H1 (cell line): ENCODE data around the gene ASIC1. TPM values are rescaled to one million over a fixed set of nuclear protein-coding genes. Genes with fewer than 3 reads are reported as not detected.

Source experiments
- ASH2L ChIP-seq: fragments of 200-600, 300-600 bp; sonication (generic); IDR thresholded peaks from one replicate; pipeline ENCODE4 v1.7.1; 2017; ENCODE audit warnings: low read length
- BRCA1 ChIP-seq: IDR thresholded peaks from 2 replicates; pipeline ENCODE4 v1.6.1; 2012; ENCODE audit warnings: low read depth, low read length, improper control_type of control experiment
- CREB1 ChIP-seq: IDR thresholded peaks from 2 replicates; pipeline ENCODE4 v1.6.1; 2012; ENCODE audit warnings: inconsistent platforms
- EP300 ChIP-seq, 2 experiments: IDR thresholded peaks; 1 replicate in 1 of 2; 2 replicates in 1 of 2; pipeline ENCODE4 v1.6.1; 2011 to 2012; ENCODE audit warnings: low read depth in 2 of 2, low read length in 2 of 2, mild to moderate bottlenecking in 2 of 2, borderline replicate concordance in 1 of 2, inconsistent platforms in 1 of 2, moderate library complexity in 1 of 2
- FOSL1 ChIP-seq: IDR thresholded peaks from 2 replicates; pipeline ENCODE4 v1.6.1; 2011; ENCODE audit warnings: mild to moderate bottlenecking, low read depth, low read length, moderate library complexity; ENCODE audit not compliant: insufficient read depth
- HDAC2 ChIP-seq, 2 experiments: fragments of 300-600 bp in 1 of 2; sonication (generic) in 1 of 2; IDR thresholded peaks; 2 replicates each; pipeline ENCODE4 v1.6.1; 2011 to 2012; ENCODE audit warnings: low read depth in 2 of 2, low read length in 2 of 2, mild to moderate bottlenecking in 2 of 2, moderate library complexity in 2 of 2, borderline replicate concordance in 1 of 2, inconsistent platforms in 1 of 2
- JUN ChIP-seq: IDR thresholded peaks from 2 replicates; pipeline ENCODE4 v1.6.1; 2011; ENCODE audit warnings: low read depth, mild to moderate bottlenecking, improper control_type of control experiment, low read length
- KDM4A ChIP-seq: IDR thresholded peaks from one replicate; pipeline ENCODE4 v1.7.1; 2012; ENCODE audit warnings: low read depth, mild to moderate bottlenecking, moderate library complexity, low read length, inconsistent platforms; ENCODE audit not compliant: severe bottlenecking
- KDM5A ChIP-seq: fragments of 200-600 bp; IDR thresholded peaks from 2 replicates; pipeline ENCODE4 v1.7.1; 2012; ENCODE audit warnings: mild to moderate bottlenecking, low read length, inconsistent platforms, mixed read lengths
- NANOG ChIP-seq: IDR thresholded peaks from 2 replicates; pipeline ENCODE4 v1.6.1; 2011; ENCODE audit warnings: low read length, low read depth, mild to moderate bottlenecking, inconsistent platforms; ENCODE audit not compliant: insufficient read depth, poor library complexity, severe bottlenecking
- POU5F1 ChIP-seq: IDR thresholded peaks from 2 replicates; pipeline ENCODE4 v1.6.1; 2011; ENCODE audit warnings: low read depth, mild to moderate bottlenecking, low read length, moderate library complexity
- RAD21 ChIP-seq, 2 experiments: IDR thresholded peaks in 1 of 2; conservative IDR thresholded peaks in 1 of 2; 2 replicates each; pipeline ENCODE4 v1.6.1; 2011; ENCODE audit warnings: low read depth in 2 of 2, low read length in 2 of 2, improper control_type of control experiment in 1 of 2, inconsistent platforms in 1 of 2, mild to moderate bottlenecking in 1 of 2, moderate library complexity in 1 of 2
- SIN3A ChIP-seq, 2 experiments: IDR thresholded peaks in 1 of 2; conservative IDR thresholded peaks in 1 of 2; 2 replicates each; pipeline ENCODE4 v1.6.1; 2011 to 2012; ENCODE audit warnings: low read length in 2 of 2, improper control_type of control experiment in 1 of 2, low read depth in 1 of 2, mild to moderate bottlenecking in 1 of 2
- SP1 ChIP-seq: IDR thresholded peaks from 2 replicates; pipeline ENCODE4 v1.6.1; 2011; ENCODE audit warnings: low read depth, low read length
- SP4 ChIP-seq: IDR thresholded peaks from 2 replicates; pipeline ENCODE4 v1.6.1; 2012; ENCODE audit warnings: low read length, inconsistent platforms
- TBP ChIP-seq: IDR thresholded peaks from 2 replicates; pipeline ENCODE4 v1.6.1; 2011; ENCODE audit warnings: low read depth, low read length, improper control_type of control experiment
- TEAD4 ChIP-seq: IDR thresholded peaks from 2 replicates; pipeline ENCODE4 v1.6.1; 2012; ENCODE audit warnings: low read depth, low read length, inconsistent platforms, mixed read lengths
- YY1 ChIP-seq: IDR thresholded peaks from 2 replicates; pipeline ENCODE4 v1.6.1; 2011; ENCODE audit warnings: low read depth, mild to moderate bottlenecking, low read length
- polyA plus RNA-seq, 7 experiments: library from polyadenylated mRNA; depleted of rRNA in 3 of 7; stranded (reverse) in 5 of 7; unstranded in 2 of 7; fragments of >200 nt in 5 of 7; fragments of 200-250 nt in 2 of 7; gene quantifications; 1 replicate in 5 of 7; 2 replicates in 1 of 7; 4 replicates in 1 of 7; pipeline versions ENCODE4 v1.2.1 to v1.2.3, GENCODE V29; 2011 to 2013; ENCODE audit warnings: missing spikeins in 2 of 7, mixed read lengths in 2 of 7
- total RNA-seq: library from RNA; stranded (reverse); fragmentation: NEBNext Ultra II Directional; extraction: Animal tissue kit (Norgen Biotek cat#: 25700); gene quantifications from 2 replicates; pipeline ENCODE4 v1.2.1, GENCODE V29; 2021
- TF ChIP-seq, protein P1 (sequence below): IDR thresholded peaks from 2 replicates; pipeline ENCODE4 v1.6.1; 2012; ENCODE audit warnings: inconsistent platforms
- TF ChIP-seq, protein P2 (sequence below): IDR thresholded peaks from 2 replicates; pipeline ENCODE4 v1.6.1; 2012; ENCODE audit warnings: inconsistent platforms
- TF ChIP-seq, protein P3 (sequence below): IDR thresholded peaks from 2 replicates; pipeline ENCODE4 v1.6.1; 2011; ENCODE audit warnings: low read depth, mild to moderate bottlenecking, low read length; ENCODE audit not compliant: insufficient read depth

ASIC1 gene
- total and polyA plus RNA-seq, 2 of the 8 experiments (the other 6 are each of a cell fraction or from before 2014, with no cell fraction given): 2.4 to 4.4 TPM

DNA sequence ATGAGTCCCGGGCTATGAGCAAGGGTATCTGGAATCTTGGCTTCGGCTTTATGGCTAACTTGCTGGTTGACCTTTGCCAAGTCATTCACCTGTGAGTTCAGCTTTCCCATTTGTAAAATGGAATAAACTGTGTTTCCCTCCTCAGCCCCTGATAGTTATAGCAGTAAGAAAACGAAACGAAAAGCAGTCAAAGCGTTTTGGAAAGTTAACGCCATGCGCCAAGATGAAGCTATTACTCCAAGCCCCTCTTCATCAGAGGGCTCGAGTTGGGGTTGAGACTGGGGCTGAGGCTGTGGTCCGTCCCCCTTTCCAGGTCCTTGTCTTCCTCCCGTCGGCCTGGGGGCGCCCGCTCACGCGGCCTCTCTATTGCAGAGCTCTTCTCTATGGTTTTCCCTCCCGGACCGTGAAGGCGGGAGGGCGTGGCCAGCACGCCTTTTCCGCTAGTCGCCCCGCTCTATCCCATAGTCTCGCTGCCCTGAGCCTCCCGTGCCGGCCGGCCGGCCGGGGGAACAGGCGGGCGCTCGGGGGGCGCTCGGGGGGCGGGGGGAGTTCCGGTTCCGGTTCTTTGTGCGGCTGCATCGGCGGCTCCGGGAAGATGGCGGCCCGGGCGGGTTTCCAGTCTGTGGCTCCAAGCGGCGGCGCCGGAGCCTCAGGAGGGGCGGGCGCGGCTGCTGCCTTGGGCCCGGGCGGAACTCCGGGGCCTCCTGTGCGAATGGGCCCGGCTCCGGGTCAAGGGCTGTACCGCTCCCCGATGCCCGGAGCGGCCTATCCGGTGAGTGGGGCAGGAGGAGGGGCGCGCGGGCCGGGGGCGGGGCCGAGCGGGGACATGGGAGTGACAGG, 27.6 kb downstream of the ASIC1 start, which contains the start of gene SMARCD1 (continued):
- TF ChIP-seq SP4 (no peak), FOSL1 (no peak), EP300 (IDR thresholded peaks at IDR 0.05; ENCODE audit: borderline replicate concordance in 1 of 2, low read depth in 2 of 2, low read length in 2 of 2) (no peak), TBP (peak; percentile 69; the same call in 1 of the 2 replicates), YY1 (peak; percentile 88), HDAC2 (IDR thresholded peaks at IDR 0.05; ENCODE audit: borderline replicate concordance in 1 of 2, low read depth in 2 of 2, low read length in 2 of 2) (no peak), KDM5A (no peak), SP1 (peak; percentile 37; the same call in 1 of the 2 replicates), SIN3A (conservative IDR thresholded peaks at IDR 0.05 in 1 of 2, IDR thresholded peaks at IDR 0.05 in 1 of 2; ENCODE audit: low read depth in 1 of 2, low read length in 2 of 2) (peak; percentile 57 to 92; a peak in 2 of 4 replicates), JUN (no peak), RAD21 (IDR thresholded peaks at IDR 0.05 in 1 of 2, conservative IDR thresholded peaks at IDR 0.05 in 1 of 2; ENCODE audit: low read depth in 2 of 2, low read length in 2 of 2) (no peak), BRCA1 (no peak), ASH2L (peak; percentile 64), CREB1 (no peak; the same call in 1 of the 2 replicates), TEAD4 (no peak), POU5F1 (no peak), KDM4A (peak; percentile 25), NANOG (no peak)
- TF ChIP-seq, protein P1, sequence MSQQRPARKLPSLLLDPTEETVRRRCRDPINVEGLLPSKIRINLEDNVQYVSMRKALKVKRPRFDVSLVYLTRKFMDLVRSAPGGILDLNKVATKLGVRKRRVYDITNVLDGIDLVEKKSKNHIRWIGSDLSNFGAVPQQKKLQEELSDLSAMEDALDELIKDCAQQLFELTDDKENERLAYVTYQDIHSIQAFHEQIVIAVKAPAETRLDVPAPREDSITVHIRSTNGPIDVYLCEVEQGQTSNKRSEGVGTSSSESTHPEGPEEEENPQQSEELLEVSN: 0 out of 2 replicates have a peak, but pooled peaks have one; percentile 9
- TF ChIP-seq, protein P2, sequence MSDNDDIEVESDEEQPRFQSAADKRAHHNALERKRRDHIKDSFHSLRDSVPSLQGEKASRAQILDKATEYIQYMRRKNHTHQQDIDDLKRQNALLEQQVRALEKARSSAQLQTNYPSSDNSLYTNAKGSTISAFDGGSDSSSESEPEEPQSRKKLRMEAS: peak; percentile 58; the same call in 1 of the 2 replicates
- TF ChIP-seq, protein P3, sequence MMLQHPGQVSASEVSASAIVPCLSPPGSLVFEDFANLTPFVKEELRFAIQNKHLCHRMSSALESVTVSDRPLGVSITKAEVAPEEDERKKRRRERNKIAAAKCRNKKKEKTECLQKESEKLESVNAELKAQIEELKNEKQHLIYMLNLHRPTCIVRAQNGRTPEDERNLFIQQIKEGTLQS: no peak
